Muscle layer of duodenum (tissue), 2 donors: Measurements from ENCODE around the gene MAST4.

Experiments used
- H3K27ac ChIP-seq: one replicate; pipeline ENCODE4 v1.7.0; 2013; ENCODE audit warnings: mild to moderate bottlenecking, low read length
- H3K27me3 ChIP-seq: one replicate; pipeline ENCODE4 v1.7.0; 2013; ENCODE audit warnings: low read depth, mild to moderate bottlenecking, control low read depth, low read length
- H3K36me3 ChIP-seq, 2 donors: one replicate each; pipeline ENCODE4 v1.7.0; 2013; ENCODE audit warnings: low read length in 2 of 2, control low read depth in 1 of 2, mild to moderate bottlenecking in 1 of 2; ENCODE audit not compliant: insufficient read depth in 2 of 2, control insufficient read depth in 1 of 2
- H3K4me1 ChIP-seq, 2 donors: one replicate each; pipeline ENCODE4 v1.7.0; 2013; ENCODE audit warnings: low read length in 2 of 2, mild to moderate bottlenecking in 2 of 2, control low read depth in 1 of 2, moderate library complexity in 1 of 2; ENCODE audit not compliant: insufficient read depth in 2 of 2, control insufficient read depth in 1 of 2
- H3K4me3 ChIP-seq, 2 donors: one replicate each; pipeline ENCODE4 v1.7.0; 2013; ENCODE audit warnings: low read length in 2 of 2, low read depth in 1 of 2, mild to moderate bottlenecking in 1 of 2
- H3K9me3 ChIP-seq, 2 donors: one replicate each; pipeline ENCODE4 v1.7.0; 2013; ENCODE audit warnings: low read length in 2 of 2, control low read depth in 1 of 2, mild to moderate bottlenecking in 1 of 2; ENCODE audit not compliant: control insufficient read depth in 1 of 2
- donor health status: healthy.

Gene MAST4

DNA sequence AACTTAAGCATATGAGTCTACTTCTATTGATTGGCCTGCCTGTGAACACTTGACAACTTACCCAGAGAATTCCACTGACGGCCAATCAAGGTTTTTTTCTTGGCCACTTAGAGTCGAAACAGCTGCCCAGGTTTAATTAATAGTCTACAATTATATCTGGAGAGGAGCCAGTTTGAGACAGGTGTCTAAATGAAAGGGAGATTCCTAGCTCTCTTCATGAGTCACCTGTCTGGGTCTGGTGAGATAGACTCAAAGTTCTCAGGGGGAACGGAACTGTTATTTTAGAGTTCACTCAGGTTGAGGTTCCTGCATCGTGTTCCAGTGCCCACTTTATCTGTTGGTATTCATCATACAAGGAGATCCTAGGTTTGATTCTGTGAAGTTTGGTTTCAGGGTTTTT, 489.4 kb downstream of the MAST4 start:
- peaks cover 0 to 5% of the 10 kb centered on the region in 2 donors for H3K4me1 ChIP-seq

DNA sequence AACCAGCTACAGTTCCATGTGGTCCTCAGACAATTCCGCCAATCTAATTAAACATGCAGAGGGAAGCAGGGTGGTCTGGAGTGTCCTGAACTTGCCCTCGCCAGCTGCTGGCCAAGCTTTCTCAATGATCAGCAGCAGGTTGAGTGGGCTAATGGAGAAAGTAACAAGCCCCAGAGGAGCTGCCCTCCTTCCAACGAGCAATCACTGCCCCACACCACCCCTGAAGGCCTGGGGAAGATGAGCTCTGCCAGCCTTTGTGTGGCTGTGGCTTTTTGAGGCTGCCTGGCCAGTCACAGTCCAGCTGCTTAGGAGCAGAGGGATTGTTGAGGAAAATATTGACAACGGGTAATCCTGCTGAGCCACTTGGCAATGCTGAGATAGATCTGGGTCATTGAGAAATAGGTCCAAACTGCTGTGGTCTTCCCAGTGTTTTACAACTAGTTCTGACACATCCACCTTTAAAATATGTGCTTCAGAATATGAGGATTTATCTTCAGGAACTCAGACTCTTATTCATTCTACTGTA, 493.1 kb downstream of the MAST4 start:
- Histone ChIP-seq H3K4me3 (no peak overlapping the region), H3K4me1 (peaks cover 6 to 13% of the 10 kb centered on the region in 2 donors), H3K27me3 (no peaks in the 10 kb centered on the region), H3K9me3 (no peaks in the 10 kb centered on the region), H3K27ac (no peak overlapping the region), H3K36me3 (no peaks in the 10 kb centered on the region)

More for the DNA sequence above, 489.4 kb downstream of the MAST4 start:
- Histone ChIP-seq H3K36me3 (no peaks in the 10 kb centered on the region), H3K27me3 (no peaks in the 10 kb centered on the region), H3K9me3 (no peaks in the 10 kb centered on the region), H3K4me3 (no peak overlapping the region), H3K27ac (no peak overlapping the region)

DNA sequence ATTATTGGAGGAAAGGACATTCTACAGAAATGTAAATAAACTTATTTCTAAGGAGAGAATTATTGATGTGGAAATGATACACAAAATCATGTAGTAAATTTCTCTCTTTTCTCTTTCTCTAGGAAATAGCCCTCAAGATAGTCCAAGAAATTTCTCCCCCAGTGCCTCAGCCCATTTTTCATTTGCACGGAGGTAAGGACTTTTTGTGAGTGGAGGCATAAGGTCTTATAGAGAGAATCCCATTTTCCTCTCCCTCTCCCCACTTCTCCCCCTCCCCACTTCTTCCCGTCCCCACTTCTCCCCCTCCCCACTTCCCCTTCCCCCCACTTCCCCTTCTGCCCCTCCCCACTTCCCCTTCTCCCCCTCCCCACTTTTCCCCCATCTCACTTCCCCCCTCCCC, 493.8 kb downstream of the MAST4 start:
- no peak overlapping the region for H3K27ac ChIP-seq
- H3K4me1 ChIP-seq, result peaks cover 13 to 18% of the 10 kb centered on the region in 2 donors
- no peak overlapping the region for H3K4me3 ChIP-seq
- H3K27me3 ChIP-seq, result no peaks in the 10 kb centered on the region
- no peaks in the 10 kb centered on the region for H3K9me3 ChIP-seq
- H3K36me3 ChIP-seq, result peaks cover 0 to 5% of the 10 kb centered on the region in 2 donors

DNA sequence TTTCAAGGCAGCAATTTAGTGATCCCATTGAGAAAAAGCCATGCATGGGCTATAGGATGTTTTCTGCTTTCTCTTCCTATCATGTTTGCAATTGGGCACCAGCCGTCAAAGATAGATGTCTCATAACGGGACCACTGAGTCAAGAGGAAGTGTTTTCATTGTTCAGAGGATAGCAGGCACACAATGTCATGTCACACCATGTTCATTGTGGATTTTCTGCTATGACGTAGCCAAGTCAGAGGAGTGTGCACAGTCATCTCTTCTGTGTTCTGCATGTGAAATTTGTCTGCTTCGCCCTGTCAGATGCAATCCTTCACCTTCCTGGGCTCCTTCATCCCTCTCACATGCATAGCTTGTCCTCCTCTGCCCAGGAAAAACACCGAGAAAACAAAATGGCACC, 494.4 kb downstream of the MAST4 start:
- Histone ChIP-seq H3K4me3 (no peak overlapping the region), H3K9me3 (no peaks in the 10 kb centered on the region), H3K4me1 (peaks cover 15 to 20% of the 10 kb centered on the region in 2 donors), H3K36me3 (peaks cover 0 to 7% of the 10 kb centered on the region in 2 donors), H3K27ac (no peak overlapping the region), H3K27me3 (no peaks in the 10 kb centered on the region)

DNA sequence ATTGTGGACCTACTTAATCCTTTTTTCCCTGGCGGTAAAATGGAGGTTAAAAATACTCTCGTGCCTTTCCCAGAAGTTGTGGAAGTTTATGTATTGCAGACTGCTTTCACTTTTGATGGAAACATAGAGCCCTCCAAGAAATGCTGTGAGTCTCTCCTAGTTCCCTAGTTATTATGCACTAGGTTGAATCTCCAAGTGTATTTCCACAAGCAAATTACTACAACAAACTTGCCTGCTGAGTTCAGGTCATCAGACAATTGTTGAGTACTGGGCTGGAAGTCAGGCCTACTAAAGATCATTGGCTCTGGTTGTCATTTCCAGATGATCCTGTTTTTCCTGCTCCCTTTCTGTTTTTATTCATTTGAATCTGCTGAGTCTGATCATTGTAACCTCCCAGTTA, 496.3 kb downstream of the MAST4 start:
- Histone ChIP-seq H3K4me1 (peaks cover 21 to 27% of the 10 kb centered on the region in 2 donors), H3K27ac (peak overlapping the region; percentile 70), H3K27me3 (no peaks in the 10 kb centered on the region), H3K9me3 (no peaks in the 10 kb centered on the region), H3K4me3 (peak overlapping the region in 1 of 2 donors; percentile 30), H3K36me3 (peaks cover 0 to 7% of the 10 kb centered on the region in 2 donors)

DNA sequence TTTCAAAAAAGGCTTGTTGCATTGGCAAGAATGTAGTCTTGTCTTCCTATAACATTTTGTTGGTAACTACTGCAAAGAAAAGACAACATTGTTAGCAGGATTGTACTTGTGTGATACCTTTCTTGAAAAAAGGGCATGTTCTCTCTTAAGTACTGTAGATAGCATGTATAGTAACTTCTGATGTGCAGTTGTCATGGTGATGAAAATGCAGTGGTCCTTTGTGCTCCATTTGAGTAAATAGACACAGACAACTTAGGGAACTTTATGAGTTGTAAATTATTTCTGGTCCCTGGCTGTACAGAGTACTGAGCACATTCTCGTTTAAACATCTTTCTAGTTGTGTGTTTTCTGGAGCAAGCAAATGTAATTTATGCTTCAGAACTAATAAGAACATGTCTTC, 497.1 kb downstream of the MAST4 start:
- Histone ChIP-seq H3K9me3 (no peaks in the 10 kb centered on the region), H3K4me3 (no peak overlapping the region), H3K27ac (no peak overlapping the region), H3K36me3 (peaks cover 0 to 7% of the 10 kb centered on the region in 2 donors), H3K27me3 (no peaks in the 10 kb centered on the region), H3K4me1 (peaks cover 21 to 27% of the 10 kb centered on the region in 2 donors)

DNA sequence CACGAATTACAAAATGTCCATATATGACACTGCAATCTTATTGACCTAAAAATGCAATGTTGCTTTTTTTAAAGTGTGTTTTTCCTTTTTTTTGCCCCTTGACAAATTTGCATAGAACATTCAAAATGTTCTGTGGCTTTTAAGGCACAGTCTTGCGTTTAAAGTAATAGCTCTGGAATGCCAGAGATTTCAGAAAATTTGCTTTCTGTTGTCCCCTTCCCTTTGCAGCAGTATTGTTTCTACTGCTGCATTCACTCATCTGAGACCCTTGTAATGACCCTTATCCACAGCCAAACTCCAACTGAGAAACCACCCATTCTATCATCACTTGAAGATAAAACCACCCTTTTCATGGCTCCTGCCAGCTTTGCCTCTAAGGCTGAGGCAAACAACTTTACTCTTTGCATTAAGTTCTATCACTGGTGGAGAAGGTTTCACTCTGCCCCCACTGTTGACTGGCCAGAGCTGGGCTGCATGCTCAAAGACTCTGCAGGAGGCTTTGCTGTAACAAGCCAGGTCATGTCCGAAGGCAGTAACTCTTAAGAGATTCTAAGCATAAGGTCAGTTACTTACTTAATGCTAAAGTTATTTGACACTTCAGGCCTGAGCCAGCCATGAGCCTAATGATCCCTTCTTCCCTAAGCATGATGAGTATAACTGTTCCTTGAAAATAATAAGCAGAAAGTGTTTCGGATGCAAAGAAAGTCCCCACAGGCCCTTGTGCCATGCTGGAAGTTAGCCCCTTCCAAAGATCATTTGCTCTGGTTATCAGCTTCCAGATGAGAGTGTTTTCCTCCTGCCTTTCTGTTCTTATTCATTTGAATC, 498.5 kb downstream of the MAST4 start:
- Histone ChIP-seq H3K4me1 (peaks cover 16 to 34% of the 10 kb centered on the region in 2 donors), H3K27ac (peak overlapping the region; percentile 65), H3K4me3 (peak overlapping the region in 1 of 2 donors; percentile 30), H3K27me3 (no peaks in the 10 kb centered on the region), H3K36me3 (peaks cover 0 to 7% of the 10 kb centered on the region in 2 donors), H3K9me3 (no peaks in the 10 kb centered on the region)

DNA sequence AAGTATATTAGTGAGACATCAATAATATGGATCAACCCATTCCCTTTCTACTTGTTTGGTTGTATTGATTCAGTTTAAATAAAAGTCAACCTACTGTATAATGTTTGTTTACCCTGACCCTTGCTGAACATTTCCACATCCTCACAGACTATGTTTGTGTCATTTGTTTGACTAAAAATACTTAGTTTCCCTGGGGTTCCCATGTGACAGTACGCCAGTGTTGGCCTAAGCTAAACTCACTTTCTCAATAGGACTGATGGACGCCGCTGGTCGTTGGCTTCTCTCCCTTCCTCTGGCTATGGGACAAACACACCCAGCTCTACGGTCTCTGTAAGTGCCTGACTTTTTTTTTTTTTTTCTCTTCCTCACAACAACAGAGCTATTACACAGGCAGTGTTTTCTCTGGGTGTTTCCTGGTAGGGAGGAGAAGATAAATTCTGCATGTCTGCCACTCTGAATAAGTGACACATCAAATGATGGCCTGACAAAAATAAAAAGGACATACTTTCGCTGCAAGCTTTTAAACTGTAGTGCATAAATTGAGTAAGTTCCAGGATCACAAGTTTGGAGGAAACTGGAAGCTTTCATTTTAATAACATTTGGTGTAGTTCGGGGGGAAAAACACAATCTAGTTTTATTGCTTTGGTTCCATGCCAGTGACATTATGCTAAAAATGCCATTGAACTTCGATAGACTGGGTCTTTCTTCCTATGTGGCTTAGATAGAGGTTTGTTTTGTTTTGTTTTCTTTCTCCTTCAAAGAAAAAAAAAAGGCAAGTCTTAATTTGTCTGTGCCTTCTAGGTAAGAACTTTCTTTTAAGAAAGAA, 499.4 kb downstream of the MAST4 start:
- peaks cover 0 to 7% of the 10 kb centered on the region in 2 donors for H3K36me3 ChIP-seq
- H3K9me3 ChIP-seq, result no peaks in the 10 kb centered on the region
- H3K27ac ChIP-seq, result peak overlapping the region; percentile 65
- no peaks in the 10 kb centered on the region for H3K27me3 ChIP-seq
- peaks cover 16 to 34% of the 10 kb centered on the region in 2 donors for H3K4me1 ChIP-seq
- peak overlapping the region in 1 of 2 donors; percentile 30 for H3K4me3 ChIP-seq

DNA sequence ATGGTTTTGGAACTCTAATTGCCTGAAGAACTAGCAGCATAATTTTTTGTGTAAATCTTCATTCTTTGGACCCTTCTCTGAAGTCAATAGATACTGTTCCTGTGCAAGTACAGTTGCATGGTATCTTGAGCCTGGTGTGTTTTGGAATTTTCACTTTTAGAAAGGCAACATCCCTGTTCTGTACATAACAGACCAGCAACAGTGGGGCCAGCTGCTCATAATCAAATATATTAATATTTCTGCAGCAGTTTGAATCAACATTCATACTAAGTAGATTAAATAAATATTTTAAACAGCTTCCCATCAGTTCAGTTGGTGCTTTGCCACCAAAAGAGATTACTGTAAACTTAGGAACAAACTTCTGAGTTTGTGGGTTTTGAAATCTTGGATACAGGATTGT, 502.5 kb downstream of the MAST4 start:
- Histone ChIP-seq H3K27ac (no peak overlapping the region), H3K4me1 (peaks cover 16 to 23% of the 10 kb centered on the region in 2 donors), H3K9me3 (no peaks in the 10 kb centered on the region), H3K36me3 (peaks cover 11 to 23% of the 10 kb centered on the region in 2 donors), H3K27me3 (no peaks in the 10 kb centered on the region), H3K4me3 (no peak overlapping the region)

DNA sequence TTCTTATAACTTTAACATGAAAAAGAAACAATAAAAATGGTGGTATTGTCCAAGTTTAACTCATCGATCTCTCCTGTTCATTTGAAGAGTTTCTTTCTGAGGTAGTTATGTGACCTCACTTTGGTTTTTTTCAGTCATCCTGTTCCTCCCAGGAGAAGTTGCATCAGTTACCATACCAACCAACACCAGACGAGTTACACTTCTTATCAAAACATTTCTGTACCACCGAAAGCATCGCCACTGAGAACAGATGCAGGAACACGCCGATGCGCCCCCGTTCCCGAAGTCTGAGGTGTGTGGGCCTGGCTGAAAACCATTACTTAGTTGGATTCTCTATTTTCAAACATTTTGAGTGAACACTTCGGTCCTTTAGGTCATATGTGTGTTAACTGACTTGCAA, 504.1 kb downstream of the MAST4 start:
- H3K36me3 ChIP-seq, result peaks cover 15 to 22% of the 10 kb centered on the region in 2 donors
- H3K27ac ChIP-seq, result no peak overlapping the region
- no peak overlapping the region for H3K4me3 ChIP-seq
- no peaks in the 10 kb centered on the region for H3K9me3 ChIP-seq
- H3K4me1 ChIP-seq, result peaks cover 6 to 16% of the 10 kb centered on the region in 2 donors
- no peaks in the 10 kb centered on the region for H3K27me3 ChIP-seq

DNA sequence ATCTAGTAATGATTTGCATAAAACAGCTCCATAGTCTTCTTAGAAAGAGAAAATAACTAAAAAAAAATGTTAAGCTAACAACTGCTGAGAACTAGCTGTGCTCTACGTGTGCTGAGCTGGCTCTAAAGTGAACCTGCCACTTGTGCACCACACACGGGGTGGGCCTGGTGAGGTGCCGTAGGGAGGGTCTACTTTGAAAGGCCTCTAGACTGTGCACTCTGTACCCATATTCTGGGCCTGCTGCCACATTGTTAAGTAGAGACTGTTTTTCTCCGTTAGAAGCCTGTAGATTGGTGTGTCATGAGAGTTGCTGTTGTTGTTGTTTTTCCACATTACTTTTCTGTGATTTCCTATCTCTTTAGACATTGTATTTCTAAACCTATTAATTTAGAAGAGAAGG, 506.5 kb downstream of the MAST4 start:
- no peaks in the 10 kb centered on the region for H3K9me3 ChIP-seq
- H3K36me3 ChIP-seq, result peaks cover 18 to 28% of the 10 kb centered on the region in 2 donors
- no peak overlapping the region for H3K4me3 ChIP-seq
- H3K27me3 ChIP-seq, result no peaks in the 10 kb centered on the region
- H3K27ac ChIP-seq, result no peak overlapping the region
- peaks cover 2 to 7% of the 10 kb centered on the region in 2 donors for H3K4me1 ChIP-seq
